Osteocyte (in vitro differentiated cells): ENCODE data around the gene ABCA3. TPM values are rescaled to one million over a fixed set of nuclear protein-coding genes. Genes with fewer than 3 reads are reported as not detected.

ENCODE experiments used
- DNase-seq: peaks from one replicate; pipeline ENCODE4 v3.0.0; 2021; ENCODE audit warnings: mixed read lengths; ENCODE audit not compliant: unreplicated experiment; ENCODE audit errors: extremely low spot score
- H3K27ac Mint-ChIP-seq: one replicate; pipeline ENCODE4 v1.8.0; 2021; ENCODE audit warnings: mild to moderate bottlenecking, mixed read lengths; ENCODE audit not compliant: unreplicated experiment
- H3K27me3 Mint-ChIP-seq: one replicate; pipeline ENCODE4 v1.8.0; 2021; ENCODE audit warnings: mixed read lengths; ENCODE audit not compliant: unreplicated experiment
- H3K36me3 Mint-ChIP-seq: one replicate; pipeline ENCODE4 v1.8.0; 2021; ENCODE audit warnings: mixed read lengths; ENCODE audit not compliant: unreplicated experiment
- H3K4me1 Mint-ChIP-seq: one replicate; pipeline ENCODE4 v1.8.0; 2021; ENCODE audit warnings: mixed read lengths; ENCODE audit not compliant: unreplicated experiment
- H3K4me3 Mint-ChIP-seq: one replicate; pipeline ENCODE4 v1.8.0; 2021; ENCODE audit warnings: mild to moderate bottlenecking, moderate library complexity, mixed read lengths; ENCODE audit not compliant: unreplicated experiment
- H3K9me3 Mint-ChIP-seq: one replicate; pipeline ENCODE4 v1.8.0; 2021; ENCODE audit warnings: mixed read lengths; ENCODE audit not compliant: unreplicated experiment
- total RNA-seq: library from RNA; stranded (reverse); gene quantifications from 2 replicates; pipeline ENCODE4 v1.2.1, GENCODE V29; 2021
- TF ChIP-seq, protein P1 (sequence below): fragments of 200-600 bp; sonication (generic); IDR thresholded peaks from 2 replicates; pipeline ENCODE4 v1.5.0; 2021; ENCODE audit warnings: antibody characterized with exemption, mild to moderate bottlenecking, moderate library complexity

The ABCA3 gene
- total RNA-seq, 1 donor from 2014 or later: 20.4 TPM

DNA sequence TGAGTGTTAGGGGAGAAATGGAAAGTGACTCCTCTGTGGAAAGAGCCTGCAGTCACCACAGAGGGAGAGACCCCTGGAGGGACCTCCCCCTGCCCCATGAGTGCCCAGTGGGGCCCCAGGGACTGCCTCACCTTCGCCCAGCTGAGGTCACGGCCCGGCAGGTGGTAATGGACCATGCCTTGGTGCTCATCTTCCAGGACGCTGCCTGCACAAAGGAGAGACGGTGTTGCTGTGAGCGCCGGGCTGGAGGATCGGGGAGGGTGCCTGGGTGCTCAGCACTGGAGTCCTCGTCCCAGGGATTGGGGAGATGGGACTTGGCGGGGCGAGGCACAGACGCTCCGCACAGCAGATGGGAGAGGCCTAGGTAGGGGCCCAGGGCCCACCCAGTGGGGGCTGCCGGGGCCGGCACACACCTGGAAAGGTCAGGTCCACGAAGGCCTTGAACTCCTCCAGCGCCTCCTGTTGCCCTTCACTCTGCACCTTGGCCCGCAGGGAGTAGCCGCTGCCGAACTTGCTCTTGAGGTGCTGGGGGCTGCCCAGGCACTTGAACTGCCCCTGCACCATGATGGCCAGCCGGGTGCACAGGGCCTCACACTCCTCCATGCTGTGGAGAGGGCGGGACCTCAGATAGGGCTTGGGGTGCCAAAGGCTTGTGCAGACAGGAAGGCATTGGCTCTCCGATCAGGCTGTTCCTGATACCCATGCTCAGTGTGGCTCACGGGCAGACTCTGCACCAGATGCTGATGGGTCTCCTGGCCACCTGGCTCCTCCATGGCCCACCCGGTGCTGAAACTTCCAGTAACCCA lies 62.9 kb downstream of the ABCA3 start:
- no peak for DNase-seq
- H3K27me3 Mint-ChIP-seq: no peaks in the 10 kb centered on the region

DNA sequence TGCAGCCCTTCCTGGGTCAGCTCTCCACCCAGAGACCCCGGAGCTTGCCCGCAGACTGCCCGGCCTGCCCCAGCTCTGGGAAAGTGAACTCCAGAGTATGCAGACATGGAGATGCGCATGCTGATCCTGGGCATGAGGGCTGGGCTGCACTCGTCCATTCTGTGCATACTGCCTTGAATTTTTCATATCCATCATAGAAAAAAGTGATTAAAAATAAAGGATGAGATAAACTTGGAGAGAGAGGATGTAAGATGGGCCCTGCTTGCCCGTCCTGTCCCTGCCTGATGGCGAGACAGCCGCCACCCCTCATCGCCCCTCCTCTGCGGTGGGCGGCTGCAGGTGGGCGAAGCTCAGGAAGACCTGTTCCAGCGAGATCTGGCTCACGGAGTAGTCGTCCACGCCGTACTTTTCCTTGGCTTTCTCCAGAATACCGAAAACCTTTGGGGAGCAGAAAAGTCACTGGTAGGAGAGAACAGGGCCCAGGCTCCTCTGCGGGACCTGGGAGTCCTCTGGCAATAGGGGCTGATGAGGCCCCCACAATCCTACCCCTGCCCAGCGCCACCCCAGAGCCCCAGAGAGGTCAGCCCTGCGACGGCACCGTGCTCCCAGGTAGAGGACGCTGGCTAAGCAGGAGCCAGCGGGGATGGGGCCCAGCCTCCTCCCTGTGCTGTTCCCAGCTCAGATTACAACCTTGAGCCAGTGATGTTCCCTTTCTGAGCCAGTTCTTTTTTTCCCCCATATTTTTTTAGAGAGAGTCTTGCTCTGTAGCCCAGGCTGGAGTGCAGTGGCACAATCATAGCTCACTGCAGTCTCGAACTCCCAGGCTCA lies 63.9 kb downstream of the ABCA3 start:
- no peak for DNase-seq
- Mint-ChIP-seq H3K4me3 (no peak overlapping the region), H3K36me3 (no peaks in the 10 kb centered on the region), H3K27ac (no peak overlapping the region), H3K27me3 (no peaks in the 10 kb centered on the region), H3K9me3 (no peaks in the 10 kb centered on the region), H3K4me1 (no peaks in the 10 kb centered on the region)
- TF ChIP-seq, protein P1, sequence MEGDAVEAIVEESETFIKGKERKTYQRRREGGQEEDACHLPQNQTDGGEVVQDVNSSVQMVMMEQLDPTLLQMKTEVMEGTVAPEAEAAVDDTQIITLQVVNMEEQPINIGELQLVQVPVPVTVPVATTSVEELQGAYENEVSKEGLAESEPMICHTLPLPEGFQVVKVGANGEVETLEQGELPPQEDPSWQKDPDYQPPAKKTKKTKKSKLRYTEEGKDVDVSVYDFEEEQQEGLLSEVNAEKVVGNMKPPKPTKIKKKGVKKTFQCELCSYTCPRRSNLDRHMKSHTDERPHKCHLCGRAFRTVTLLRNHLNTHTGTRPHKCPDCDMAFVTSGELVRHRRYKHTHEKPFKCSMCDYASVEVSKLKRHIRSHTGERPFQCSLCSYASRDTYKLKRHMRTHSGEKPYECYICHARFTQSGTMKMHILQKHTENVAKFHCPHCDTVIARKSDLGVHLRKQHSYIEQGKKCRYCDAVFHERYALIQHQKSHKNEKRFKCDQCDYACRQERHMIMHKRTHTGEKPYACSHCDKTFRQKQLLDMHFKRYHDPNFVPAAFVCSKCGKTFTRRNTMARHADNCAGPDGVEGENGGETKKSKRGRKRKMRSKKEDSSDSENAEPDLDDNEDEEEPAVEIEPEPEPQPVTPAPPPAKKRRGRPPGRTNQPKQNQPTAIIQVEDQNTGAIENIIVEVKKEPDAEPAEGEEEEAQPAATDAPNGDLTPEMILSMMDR: no peak

More for the DNA sequence above, 62.9 kb downstream of the ABCA3 start:
- H3K9me3 Mint-ChIP-seq: no peaks in the 10 kb centered on the region
- H3K4me1 Mint-ChIP-seq: no peaks in the 10 kb centered on the region
- H3K36me3 Mint-ChIP-seq: no peaks in the 10 kb centered on the region
- TF ChIP-seq, protein P1: no peak
- H3K4me3 Mint-ChIP-seq: no peak overlapping the region
- H3K27ac Mint-ChIP-seq: no peak overlapping the region

GRCh38 chr16:2275476-2276367 lies 64.8 kb downstream of the ABCA3 start:
- no peak for DNase-seq
- Mint-ChIP-seq H3K4me3 (no peak overlapping the region), H3K36me3 (no peaks in the 10 kb centered on the region), H3K27me3 (no peaks in the 10 kb centered on the region), H3K27ac (no peak overlapping the region), H3K4me1 (peaks cover 2% of the 10 kb centered on the region), H3K9me3 (no peaks in the 10 kb centered on the region)
- TF ChIP-seq, protein P1: no peak

DNA sequence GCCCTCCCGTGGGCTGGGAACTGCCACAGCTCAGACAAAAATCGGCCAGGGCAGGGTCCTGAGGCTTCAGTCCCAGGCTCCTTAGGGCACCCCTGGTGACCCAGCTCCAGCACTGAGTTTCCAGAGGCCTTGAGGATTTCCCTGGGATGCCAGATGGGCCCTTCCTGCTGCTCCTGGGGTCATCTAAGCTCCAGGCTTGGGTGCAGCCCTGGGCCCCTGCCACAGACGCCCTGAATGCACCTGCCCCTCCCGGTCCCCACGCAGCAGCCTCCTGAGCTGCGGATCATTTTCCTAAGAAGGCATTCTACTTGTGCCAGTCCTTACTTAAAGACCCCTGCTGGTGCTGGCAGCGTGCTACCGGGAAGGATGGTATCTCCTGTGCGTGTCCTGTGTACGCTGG lies 66.6 kb downstream of the ABCA3 start:
- TF ChIP-seq, protein P1: no peak
- DNase-seq: no peak
- Mint-ChIP-seq H3K27me3 (no peaks in the 10 kb centered on the region), H3K36me3 (no peaks in the 10 kb centered on the region), H3K4me1 (peaks cover 12% of the 10 kb centered on the region), H3K27ac (no peak overlapping the region), H3K4me3 (no peak overlapping the region), H3K9me3 (no peaks in the 10 kb centered on the region)
